Activated T-cell treated with anti-CD3 and anti-CD28 coated beads for 4 hours (primary cell): ENCODE measurements around the gene SMS.
"Not testable (repeated sequence)": the region's sequence is repeated elsewhere in the genome, so short reads cannot be mapped to it uniquely, and the experiment has no call there.

Source experiments
- DNase-seq: peaks from one replicate; pipeline ENCODE4 v3.0.0-alpha.2; 2020

Gene SMS

DNA sequence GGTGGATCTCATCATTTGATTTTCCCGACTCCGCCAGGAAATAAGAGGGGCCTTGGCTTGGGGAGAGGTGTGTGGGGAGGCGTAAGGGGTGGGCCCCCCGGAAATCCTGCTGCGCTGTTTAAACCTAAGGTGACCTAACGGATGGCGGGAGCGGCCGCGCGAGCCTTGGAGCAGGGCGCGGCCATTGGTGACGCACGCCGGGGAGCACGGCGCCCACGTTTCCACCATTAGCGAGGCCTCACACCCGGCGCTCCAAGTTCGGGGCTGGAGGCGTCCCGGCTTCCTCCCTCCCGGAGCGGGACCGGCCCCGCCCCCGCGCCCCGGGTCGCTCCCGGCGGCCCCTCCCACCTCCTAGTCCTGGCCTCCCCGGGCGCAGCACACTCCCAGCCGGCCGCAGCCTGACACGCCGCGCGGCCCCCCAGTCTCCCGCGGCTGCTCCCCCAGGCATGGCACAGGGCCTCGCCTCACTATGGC, at the start of gene SMS:
SMS (plus strand) TSS at position 354 of the 474 bp plus-strand sequence; CDS start at position 470, 116 bp downstream.
- peak; percentile 45 for DNase-seq

GRCh38 chrX:21905313-21905712, 35.2 kb upstream of the SMS start:
- DNase-seq = no peak

DNA sequence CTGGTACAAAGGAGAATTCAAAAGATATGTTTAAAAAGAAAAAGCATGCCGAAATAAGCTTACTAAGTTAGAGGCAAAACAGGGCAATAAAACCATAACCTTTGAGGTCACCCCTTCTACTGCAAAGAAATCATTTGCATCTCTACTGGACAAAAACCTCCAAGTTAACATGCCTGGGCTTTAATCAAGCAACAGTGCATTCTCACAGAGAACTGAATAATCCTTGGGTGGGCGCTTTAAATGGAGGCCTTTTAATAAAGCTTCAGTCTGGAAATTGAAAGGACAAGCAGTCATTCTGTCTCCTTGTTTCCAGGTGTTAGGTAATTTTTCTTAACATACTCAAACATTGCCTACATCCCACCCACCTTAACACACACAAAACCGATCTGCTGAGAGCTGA, 34.6 kb upstream of the SMS start:
- DNase-seq = no peak

GRCh38 chrX:21907260-21907659, 33.2 kb upstream of the SMS start:
- no peak for DNase-seq

DNA sequence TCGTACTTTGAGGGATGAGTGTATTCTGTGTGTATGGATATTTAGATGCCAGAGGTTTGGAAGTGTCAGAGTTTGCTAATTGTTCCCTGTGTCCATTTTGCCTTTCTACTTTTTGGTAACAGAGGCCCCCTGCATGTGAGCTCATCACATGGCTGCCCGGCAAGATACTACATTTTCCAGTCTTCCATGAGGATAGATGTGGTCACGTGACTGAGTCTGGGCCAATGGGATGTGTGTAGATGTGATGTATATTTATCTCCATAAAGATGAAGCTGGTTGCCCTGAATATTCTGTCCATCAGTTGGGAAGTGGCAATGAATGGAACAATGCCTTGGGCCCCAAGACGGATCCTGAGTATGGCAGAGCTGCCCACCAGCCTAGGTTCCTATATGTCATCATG, 29.0 kb upstream of the SMS start:
- DNase-seq = no peak

- no peak for DNase-seq
These were observed 28.3 kb upstream of the SMS start for GRCh38 chrX:21912220-21912619.

DNA sequence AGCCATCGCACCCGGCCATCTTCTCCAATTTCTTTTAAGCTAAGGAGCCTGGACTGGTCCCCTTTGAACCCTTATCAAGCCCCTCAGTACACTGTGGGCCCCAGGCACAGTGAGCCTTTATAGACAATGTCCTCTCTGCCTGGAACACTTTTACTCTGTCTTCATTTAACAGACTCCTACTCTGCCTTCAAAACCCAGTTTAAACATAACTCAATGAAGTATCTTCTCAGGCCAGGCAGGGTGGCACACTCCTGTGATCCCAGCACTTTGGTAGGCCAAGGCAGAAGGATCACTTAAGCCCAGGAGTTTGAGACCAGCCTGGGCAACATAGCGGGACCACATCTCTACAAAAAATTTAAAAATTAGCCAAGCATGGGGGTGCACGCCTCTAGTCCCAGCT, 27.5 kb upstream of the SMS start:
- no peak for DNase-seq

GRCh38 chrX:21926116-21926515, 14.4 kb upstream of the SMS start:
- no peak for DNase-seq

DNA sequence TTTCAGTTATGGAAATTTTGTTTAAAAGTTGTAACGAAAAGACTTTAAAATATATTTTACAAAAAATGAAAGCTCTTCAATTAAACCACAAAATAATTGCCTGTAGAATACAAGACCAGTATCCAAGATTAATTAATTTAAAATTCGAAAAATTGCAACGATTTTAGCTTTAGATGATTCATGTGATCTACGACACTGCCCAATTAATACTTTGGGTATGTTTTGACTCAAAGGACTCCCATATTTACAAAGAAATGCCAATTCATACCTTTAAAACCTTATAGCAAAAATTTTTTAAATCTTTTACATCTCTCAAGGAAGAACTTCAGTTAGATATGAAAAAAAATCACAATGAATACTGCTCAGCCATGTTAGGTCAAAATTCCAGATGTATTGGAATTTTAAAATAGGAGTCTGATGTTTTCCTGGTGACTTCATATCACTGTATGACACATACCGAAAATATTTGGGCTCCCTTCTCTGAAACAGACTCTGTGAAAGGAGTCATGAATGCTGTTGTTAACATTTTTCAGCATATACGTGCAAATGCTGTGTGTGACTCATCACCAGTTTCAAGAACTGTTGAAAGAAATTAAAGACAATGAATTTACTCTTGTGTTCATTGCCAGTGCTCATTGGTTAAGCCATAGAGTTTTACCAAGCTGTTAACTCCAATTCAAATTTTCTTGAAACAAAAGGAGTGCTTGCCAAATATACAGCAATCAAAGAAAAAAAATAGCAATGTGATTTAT, 13.8 kb upstream of the SMS start:
- DNase-seq = no peak

- no peak for DNase-seq
These were observed 11.3 kb upstream of the SMS start for GRCh38 chrX:21929209-21929608.

DNA sequence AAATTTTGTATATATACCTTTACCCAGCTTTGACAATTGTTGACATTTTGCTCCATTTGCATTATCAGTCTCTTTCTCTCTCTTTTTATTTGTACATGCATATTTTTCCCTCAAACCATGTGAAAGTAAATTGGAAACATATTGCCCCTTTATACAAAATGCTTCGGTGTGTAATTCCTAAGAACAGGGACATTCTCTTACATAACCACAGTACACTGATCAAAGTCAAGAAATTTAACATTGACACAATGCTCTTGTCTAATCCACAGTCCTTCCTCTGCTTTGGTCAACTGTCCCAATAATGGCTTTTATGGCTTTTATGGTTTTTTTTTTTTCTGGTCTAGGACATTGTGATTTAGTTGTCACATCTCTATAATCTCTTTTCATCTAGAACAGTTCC, 9.5 kb upstream of the SMS start:
- DNase-seq = no peak

DNA sequence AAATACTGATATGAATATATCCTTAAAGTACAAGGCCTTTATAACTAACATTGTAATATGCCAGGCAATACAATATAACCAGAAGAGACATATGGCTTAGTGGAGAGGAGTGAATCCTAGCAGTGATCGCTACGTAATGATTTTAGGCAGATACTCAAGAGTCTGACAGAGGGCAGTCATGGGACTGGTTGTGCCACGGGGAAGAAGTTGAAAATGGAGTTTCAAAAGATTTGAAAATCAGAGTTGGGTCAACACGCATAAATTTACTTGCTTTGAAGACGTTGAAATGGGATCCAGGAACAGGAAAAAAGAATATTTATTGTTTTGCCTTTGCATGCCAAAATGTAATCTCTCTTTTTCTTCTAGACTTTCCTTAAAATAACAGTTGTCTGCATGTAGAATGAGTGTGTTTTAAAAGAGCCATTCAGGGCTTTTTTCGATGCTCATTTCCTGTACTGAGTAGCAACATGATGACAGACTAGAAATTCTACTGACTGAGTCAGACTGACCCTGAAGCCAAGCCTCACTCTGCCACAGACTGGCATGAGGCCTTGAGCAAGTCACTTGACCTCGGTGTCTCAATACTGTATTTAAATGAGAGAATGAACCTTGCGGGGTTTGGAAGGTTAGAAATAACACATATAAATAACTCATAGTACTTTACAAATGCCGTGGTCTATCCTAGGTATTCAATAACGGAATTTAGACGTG, 8.1 kb upstream of the SMS start:
- DNase-seq = no peak

DNA sequence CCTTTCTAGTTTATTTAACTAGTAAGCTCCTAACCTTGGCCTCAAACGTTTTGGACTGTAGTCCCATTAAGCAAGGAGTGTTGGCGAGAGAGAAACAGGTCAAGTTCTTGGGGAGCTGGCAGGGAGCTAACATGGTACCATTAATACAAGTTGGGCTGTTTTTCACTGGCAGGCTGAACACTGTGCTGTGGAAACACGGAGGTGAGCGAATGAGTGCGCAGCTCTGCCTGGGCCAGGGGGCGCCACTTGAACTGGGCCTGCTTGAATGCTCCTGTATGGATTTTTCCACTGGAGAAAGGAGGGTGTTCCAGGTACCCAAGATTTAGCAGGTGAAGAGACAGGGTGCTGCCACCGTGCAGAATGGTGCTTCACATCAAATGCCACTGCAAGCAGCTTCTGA, 7.4 kb upstream of the SMS start:
- DNase-seq = no peak

GRCh38 chrX:21934414-21934813, 6.1 kb upstream of the SMS start:
- DNase-seq = no peak

DNA sequence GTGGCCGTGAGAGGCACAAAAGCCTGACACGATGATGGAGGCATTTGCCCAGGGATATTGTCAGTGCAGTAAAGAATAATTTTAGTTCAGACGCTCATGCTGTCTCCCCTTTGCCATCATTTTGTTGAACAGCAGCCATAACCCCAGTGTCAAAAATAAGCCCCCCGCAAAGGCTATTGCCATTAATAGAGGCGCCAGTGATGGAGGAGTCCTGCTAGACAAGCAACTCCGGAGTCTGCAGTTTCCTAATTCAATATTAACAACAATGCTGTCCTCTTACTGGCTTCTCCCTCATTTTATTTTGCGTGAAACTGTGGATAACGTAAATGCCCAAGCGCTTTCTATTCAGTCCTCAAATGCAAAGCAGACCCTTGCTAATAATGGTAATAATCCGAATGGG, 603 bp upstream of the SMS start:
- no peak for DNase-seq

GRCh38 chrX:21943460-21944135, 3.1 kb downstream of the SMS start:
- DNase-seq = no peak

DNA sequence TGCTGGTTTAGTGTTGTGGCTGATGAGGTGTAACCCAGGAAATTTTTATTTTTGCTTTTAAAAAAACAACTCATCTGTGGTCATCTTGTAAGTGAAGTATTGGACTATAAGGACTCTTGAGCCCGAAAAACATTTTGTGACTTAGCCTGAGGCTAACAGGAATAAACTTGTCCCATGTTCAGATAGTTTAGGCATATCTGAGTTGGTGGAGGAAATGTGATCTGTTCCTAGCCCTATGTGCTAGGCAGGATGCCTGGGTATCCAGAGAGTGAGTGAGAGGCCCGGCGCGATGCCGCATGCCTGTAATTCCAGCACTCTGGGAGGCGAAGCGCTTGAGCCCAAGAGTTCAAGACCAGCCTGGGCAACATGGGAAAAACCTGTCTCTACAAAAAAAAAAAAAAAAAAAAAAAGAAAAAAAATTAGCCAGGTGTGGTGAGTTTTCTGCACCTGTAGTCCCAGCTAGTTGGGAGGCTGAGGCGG, 3.7 kb downstream of the SMS start:
- DNase-seq = no peak

DNA sequence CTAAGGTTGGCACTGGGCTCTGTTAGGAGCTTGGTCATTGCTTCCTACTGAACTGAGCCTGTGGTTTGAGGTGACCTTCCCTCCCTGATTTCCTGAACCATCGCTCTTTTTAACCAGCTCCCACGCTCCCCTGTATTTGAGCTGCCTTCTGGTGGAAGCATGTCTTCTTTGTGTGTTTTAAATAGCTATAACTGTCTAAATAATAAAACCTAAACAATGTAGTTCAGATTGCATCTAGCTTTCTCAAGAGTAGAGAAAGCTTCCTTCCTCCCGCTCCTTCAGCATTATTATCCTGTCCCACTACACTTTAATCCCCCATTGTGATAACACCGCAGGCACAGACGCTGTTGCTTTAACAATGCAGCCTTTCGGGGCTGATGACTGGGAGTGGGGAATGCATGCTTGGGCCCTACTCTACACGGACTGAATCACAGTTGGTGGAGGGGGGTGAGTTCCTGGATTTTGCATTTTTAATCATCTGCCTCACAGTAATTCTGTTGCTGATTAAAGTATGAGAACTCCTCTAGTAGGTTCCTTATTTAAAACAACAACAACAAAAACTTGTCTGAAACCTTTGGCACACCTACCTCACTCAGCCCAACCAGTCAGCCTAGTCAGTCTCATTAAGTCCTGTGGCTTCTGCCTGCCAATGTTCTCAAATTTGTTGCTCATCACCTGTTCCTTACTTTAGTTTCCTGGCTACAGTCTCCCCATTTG, 6.6 kb downstream of the SMS start:
- no peak for DNase-seq

GRCh38 chrX:21947671-21948070, 7.2 kb downstream of the SMS start:
- no peak for DNase-seq

GRCh38 chrX:21948897-21949578, 8.5 kb downstream of the SMS start:
- DNase-seq = no peak

- no peak for DNase-seq
These were observed 9.2 kb downstream of the SMS start for GRCh38 chrX:21949689-21950088.

- not testable (repeated sequence) for DNase-seq
These were observed 10.0 kb downstream of the SMS start for GRCh38 chrX:21950557-21950956.
